Stimulated activated memory B cell treated with anti-CD40 and anti-IgM and Interleukin-4, amounts not matched to agents 10 μg/mL and 1 μg/mL and 100 μg/mL, for 72 hours (primary cell): ENCODE results near the gene NPFFR1.

Experiments
- ATAC-seq: fragments of 150-1000 bp; cut with Tn5 transposase; 2 replicates; pipeline ENCODE4 v1.10.0; 2021
- H3K27ac Mint-ChIP-seq: one replicate; pipeline ENCODE4 v1.8.0; 2022; ENCODE audit warnings: mild to moderate bottlenecking, mixed read lengths
- H3K27me3 Mint-ChIP-seq: one replicate; pipeline ENCODE4 v1.8.0; 2022; ENCODE audit warnings: mixed read lengths
- H3K36me3 Mint-ChIP-seq: one replicate; pipeline ENCODE4 v1.8.0; 2022; ENCODE audit warnings: mixed read lengths
- H3K4me1 Mint-ChIP-seq: one replicate; pipeline ENCODE4 v1.8.0; 2022; ENCODE audit warnings: mixed read lengths
- H3K4me3 Mint-ChIP-seq: one replicate; pipeline ENCODE4 v1.8.0; 2022; ENCODE audit warnings: mild to moderate bottlenecking, moderate library complexity, mixed read lengths
- H3K9me3 Mint-ChIP-seq: one replicate; pipeline ENCODE4 v1.8.0; 2022; ENCODE audit warnings: mixed read lengths

The NPFFR1 gene, protein sequence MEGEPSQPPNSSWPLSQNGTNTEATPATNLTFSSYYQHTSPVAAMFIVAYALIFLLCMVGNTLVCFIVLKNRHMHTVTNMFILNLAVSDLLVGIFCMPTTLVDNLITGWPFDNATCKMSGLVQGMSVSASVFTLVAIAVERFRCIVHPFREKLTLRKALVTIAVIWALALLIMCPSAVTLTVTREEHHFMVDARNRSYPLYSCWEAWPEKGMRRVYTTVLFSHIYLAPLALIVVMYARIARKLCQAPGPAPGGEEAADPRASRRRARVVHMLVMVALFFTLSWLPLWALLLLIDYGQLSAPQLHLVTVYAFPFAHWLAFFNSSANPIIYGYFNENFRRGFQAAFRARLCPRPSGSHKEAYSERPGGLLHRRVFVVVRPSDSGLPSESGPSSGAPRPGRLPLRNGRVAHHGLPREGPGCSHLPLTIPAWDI

DNA sequence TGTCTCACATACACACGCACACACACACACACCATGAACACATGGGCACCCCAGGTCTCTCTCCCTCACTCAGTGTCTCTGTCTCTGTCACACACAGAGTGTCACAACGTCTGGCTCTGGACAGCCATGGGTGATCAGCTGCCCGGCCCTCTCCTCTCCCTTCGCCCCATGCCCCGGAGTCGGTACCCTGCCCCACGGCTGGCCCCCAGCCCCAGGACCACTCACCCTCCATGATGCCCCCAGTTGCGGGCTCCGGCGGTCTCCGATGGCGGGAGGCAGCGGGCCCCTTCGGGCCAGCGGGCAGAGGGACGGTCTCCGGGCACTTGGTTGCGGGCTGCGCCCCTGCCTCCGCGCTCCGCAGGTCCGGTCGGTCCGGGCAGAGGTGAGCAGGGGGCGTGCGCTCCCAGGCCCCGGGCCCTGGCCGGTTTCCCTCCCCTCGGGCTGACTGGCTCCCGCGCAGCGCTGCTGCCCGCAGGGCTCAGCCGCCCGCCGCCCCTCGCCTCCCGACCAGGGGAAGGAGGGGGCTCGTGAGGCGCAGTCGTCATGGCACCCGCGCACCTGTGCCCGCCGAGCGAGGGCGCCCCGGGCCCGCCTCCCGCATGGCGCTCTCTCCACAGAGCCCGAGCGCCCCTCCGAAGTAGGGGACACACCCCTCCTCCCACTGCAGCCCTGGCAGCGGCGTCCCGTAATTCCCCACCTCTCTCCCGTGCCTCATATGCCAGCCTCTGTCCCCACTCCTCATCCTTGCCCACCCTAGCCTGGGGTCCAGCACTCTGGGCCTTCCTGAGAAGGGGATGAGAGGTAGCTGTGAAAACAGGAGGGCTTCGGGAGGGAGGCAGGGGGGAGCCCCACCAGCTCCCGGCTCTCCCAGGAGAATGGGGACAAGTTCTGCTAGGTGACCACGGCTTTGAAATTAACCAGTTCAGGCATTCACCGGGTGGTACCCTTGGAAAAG, at the start of gene NPFFR1:
Gene NPFFR1, minus strand, starts transcription at position 560 of the 955 bp plus-strand sequence. Its CDS starts 328 bp downstream, at position 232.
- Mint-ChIP-seq H3K27ac (no peak within 1 kb of the TSS), H3K4me3 (peak within 1 kb of the TSS; percentile 43), H3K36me3 (no peaks in the 10 kb centered on the region), H3K27me3 (peaks cover 60% of the 10 kb centered on the region), H3K4me1 (peaks cover 5% of the 10 kb centered on the region), H3K9me3 (peaks cover 3% of the 10 kb centered on the region)
- peak; percentile 51 for ATAC-seq

- Mint-ChIP-seq H3K4me3 (no peak overlapping the region), H3K4me1 (peaks cover 29% of the 10 kb centered on the region), H3K36me3 (no peaks in the 10 kb centered on the region), H3K9me3 (no peaks in the 10 kb centered on the region), H3K27me3 (peaks cover 61% of the 10 kb centered on the region), H3K27ac (no peak overlapping the region)
- no peak for ATAC-seq
These were observed 49.5 kb upstream of the NPFFR1 start for GRCh38 chr10:70333268-70333667.

DNA sequence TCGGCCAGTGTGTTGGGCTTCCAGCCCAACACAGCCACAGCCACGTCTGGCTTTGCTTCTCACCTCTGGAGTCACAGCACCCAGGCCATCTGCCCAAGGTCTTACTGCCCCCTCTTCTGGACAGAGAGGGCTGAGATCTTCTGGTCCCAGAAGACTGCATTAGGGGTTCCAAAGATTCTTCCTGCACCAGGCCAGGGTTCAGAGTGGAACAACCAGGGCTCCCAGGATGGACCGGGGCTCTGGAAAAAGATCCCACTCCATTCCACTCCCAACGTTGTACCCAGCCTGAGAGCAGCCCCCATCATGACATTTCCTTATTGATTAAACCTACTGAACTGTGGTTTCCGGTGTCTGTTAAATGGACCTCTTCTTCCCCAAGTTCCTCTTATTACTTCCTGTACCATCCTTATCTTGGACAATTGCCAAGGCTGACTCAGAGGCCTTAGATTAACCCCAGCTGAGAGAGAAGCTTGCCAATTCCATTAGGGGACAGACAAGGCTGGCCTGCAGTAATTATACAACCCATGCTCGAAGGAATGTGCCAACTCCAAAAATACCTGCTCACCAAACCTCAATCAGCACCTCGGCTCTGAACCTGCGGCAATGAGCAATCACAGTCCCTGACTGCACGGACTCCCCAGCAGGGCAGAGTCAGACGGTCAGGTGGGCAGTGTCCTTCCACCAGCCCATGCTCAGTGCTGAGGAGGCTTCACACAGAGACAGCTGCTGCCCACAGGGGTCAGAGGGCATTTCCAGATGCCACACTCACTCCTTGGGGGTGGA, 47.9 kb upstream of the NPFFR1 start:
- Mint-ChIP-seq H3K36me3 (no peaks in the 10 kb centered on the region), H3K27me3 (peaks cover 56% of the 10 kb centered on the region), H3K4me3 (peak overlapping the region; percentile 18), H3K9me3 (no peaks in the 10 kb centered on the region), H3K27ac (peak overlapping the region; percentile 18), H3K4me1 (peaks cover 23% of the 10 kb centered on the region)
- peak; percentile 93 for ATAC-seq

DNA sequence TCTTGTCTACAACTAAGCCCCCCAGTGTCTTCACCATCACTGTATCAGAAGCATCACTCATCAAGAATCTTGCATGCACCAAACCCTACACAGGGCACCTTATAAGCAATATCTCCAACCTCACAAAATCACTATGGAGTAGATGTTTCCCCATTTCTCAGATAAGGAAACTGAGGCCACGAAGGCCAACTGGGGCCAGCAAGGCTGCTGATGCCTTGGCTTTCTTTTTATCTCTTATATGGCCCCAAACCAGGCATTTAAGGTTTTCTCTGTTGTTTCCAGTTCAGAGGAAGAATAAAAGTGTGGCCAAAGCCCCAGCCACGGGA, 47.3 kb upstream of the NPFFR1 start:
- Mint-ChIP-seq H3K9me3 (no peaks in the 10 kb centered on the region), H3K27me3 (peaks cover 56% of the 10 kb centered on the region), H3K27ac (peak overlapping the region; percentile 18), H3K4me1 (peaks cover 23% of the 10 kb centered on the region), H3K4me3 (no peak overlapping the region), H3K36me3 (no peaks in the 10 kb centered on the region)
- ATAC-seq, result no peak

GRCh38 chr10:70330671-70331070, 46.9 kb upstream of the NPFFR1 start:
- no peak for ATAC-seq
- Mint-ChIP-seq H3K27ac (no peak overlapping the region), H3K4me3 (no peak overlapping the region)

DNA sequence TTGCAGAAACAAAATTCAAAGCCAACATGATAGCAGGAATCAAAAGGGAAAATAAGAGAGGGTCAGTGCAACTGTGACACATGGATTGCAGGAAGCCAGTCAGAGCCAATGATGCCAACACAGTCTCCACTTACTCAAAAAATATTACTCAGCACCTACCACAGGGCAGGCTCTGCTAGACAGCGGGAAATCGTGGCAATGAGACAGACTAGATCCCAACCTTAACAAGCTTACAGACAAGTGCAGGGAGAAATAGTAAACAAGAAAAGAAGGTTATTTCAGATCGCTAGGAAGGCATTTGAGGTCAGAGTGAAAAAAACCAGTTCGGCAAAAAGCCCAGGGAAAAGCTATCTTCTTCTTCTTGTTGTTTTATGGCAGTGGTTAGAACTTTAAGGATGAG, 45.2 kb upstream of the NPFFR1 start:
- ATAC-seq, result no peak
- Mint-ChIP-seq H3K36me3 (no peaks in the 10 kb centered on the region), H3K27ac (no peak overlapping the region), H3K9me3 (no peaks in the 10 kb centered on the region), H3K4me3 (no peak overlapping the region), H3K27me3 (peaks cover 46% of the 10 kb centered on the region), H3K4me1 (peaks cover 44% of the 10 kb centered on the region)

More at GRCh38 chr10:70330671-70331070, 46.9 kb upstream of the NPFFR1 start:
- Mint-ChIP-seq H3K9me3 (no peaks in the 10 kb centered on the region), H3K36me3 (no peaks in the 10 kb centered on the region), H3K4me1 (peaks cover 27% of the 10 kb centered on the region), H3K27me3 (peaks cover 56% of the 10 kb centered on the region)

GRCh38 chr10:70328018-70328417, 44.2 kb upstream of the NPFFR1 start:
- peaks cover 53% of the 10 kb centered on the region for H3K4me1 Mint-ChIP-seq
- peaks cover 45% of the 10 kb centered on the region for H3K27me3 Mint-ChIP-seq
- H3K36me3 Mint-ChIP-seq, result no peaks in the 10 kb centered on the region
- no peak for ATAC-seq
- H3K27ac Mint-ChIP-seq, result no peak overlapping the region
- no peak overlapping the region for H3K4me3 Mint-ChIP-seq
- H3K9me3 Mint-ChIP-seq, result no peaks in the 10 kb centered on the region

DNA sequence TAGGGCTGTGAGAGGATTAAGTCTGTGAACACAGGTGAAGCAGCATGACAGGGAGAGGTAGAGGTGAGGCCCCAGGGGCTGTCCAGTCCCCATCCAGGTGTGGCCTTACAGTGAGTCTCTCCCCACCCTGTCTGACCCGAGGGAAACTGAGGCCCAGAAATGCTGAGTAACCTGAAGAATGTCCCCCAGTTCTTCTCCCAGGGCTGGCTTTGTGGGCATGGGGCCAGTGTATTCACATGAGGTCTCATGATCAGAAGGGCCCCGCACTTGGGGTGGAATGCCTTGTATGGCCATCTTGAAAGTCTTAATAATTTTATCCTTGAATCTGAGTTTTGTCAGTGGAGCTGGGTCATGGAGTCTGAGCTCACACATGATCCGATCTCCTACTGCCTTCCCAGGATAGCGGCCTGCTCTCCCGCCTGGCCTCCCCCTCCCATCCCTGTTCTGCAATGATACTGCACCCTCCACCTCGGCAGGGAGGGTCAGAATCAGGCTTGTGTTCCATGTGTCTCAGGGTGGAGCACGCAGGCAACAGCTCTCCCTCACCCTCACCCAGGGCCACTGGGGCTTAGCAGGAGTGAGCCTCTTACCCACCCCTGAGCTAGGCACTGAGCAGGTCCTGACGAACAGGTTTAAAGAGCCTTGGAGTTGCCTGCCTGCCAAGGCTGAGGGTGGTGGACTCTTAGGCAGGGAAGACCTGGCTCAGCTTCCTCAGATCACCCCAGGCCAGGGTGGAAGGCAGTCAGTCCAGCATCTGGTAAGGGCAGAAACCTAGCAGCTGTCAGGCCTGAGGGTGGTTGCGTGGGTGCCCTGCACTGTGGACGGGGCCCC, 41.4 kb upstream of the NPFFR1 start:
- peaks cover 36% of the 10 kb centered on the region for H3K27me3 Mint-ChIP-seq
- peaks cover 38% of the 10 kb centered on the region for H3K4me1 Mint-ChIP-seq
- H3K9me3 Mint-ChIP-seq, result no peaks in the 10 kb centered on the region
- no peak for ATAC-seq
- no peak overlapping the region for H3K27ac Mint-ChIP-seq
- no peak overlapping the region for H3K4me3 Mint-ChIP-seq
- no peaks in the 10 kb centered on the region for H3K36me3 Mint-ChIP-seq

GRCh38 chr10:70324339-70324861, 40.6 kb upstream of the NPFFR1 start:
- H3K4me1 Mint-ChIP-seq, result peaks cover 38% of the 10 kb centered on the region
- H3K27me3 Mint-ChIP-seq, result peaks cover 28% of the 10 kb centered on the region
- peak; percentile 79 for ATAC-seq
- H3K4me3 Mint-ChIP-seq, result no peak overlapping the region
- peak overlapping the region; percentile 47 for H3K27ac Mint-ChIP-seq
- no peaks in the 10 kb centered on the region for H3K36me3 Mint-ChIP-seq
- H3K9me3 Mint-ChIP-seq, result no peaks in the 10 kb centered on the region

- peak; percentile 2 for ATAC-seq
- peaks cover 38% of the 10 kb centered on the region for H3K4me1 Mint-ChIP-seq
These were observed 40.0 kb upstream of the NPFFR1 start for GRCh38 chr10:70323697-70324338.

GRCh38 chr10:70323138-70323696, 39.4 kb upstream of the NPFFR1 start:
- no peaks in the 10 kb centered on the region for H3K9me3 Mint-ChIP-seq
- no peak overlapping the region for H3K4me3 Mint-ChIP-seq

More at GRCh38 chr10:70323697-70324338, 40.0 kb upstream of the NPFFR1 start:
- no peaks in the 10 kb centered on the region for H3K9me3 Mint-ChIP-seq
- peak overlapping the region; percentile 47 for H3K27ac Mint-ChIP-seq
- H3K27me3 Mint-ChIP-seq, result peaks cover 27% of the 10 kb centered on the region
- H3K4me3 Mint-ChIP-seq, result no peak overlapping the region
- H3K36me3 Mint-ChIP-seq, result no peaks in the 10 kb centered on the region

DNA sequence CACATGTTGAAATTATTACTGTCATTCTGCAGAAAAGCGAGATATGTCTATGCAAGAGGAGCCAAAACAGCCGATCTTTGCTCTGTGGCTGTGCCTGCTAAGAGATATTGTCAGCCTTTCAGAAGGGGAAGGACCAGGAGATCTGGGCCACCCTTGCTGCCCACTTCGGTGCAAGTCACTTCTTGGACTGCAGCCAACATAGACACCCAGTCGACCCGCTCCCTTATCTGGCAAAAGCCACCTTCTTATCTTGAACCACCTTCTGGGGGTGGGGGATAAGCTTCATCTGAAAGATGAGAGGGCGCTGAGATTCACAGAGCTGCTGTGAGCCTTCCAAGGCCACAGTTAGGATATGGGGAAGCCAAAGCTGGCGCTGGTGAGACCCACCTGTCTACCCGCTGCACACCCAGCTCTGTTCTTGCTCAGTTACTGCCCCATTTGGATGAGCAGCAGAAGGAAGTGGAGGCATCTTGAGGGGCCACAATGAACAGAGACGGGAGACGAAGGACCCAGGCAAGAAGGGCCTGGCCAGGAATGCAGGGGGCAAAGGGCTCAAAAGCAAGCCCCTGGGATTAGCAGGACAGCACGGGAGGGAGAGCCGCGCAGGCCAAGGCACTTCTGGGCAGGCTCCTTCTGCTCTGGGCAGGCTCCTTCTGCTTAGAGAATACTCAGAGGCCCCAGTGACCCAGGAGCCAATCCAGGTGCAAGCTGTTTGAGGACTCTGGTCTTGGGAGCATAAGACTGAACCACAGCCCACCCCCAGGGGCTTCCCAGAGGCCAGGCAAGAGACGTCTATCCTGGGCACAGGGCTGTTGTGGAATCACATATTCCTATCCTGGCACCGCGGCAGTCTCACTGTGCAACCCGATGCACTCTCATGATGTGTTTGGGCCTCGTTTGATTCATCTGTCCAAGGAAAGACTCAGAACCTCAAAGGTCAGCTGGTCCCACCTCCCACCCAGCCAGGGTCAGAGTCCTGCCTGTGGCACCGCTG, 38.4 kb upstream of the NPFFR1 start:
- H3K36me3 Mint-ChIP-seq, result no peaks in the 10 kb centered on the region
- no peaks in the 10 kb centered on the region for H3K9me3 Mint-ChIP-seq
- H3K27ac Mint-ChIP-seq, result no peak overlapping the region
- ATAC-seq, result no peak
- peaks cover 18% of the 10 kb centered on the region for H3K27me3 Mint-ChIP-seq
- no peak overlapping the region for H3K4me3 Mint-ChIP-seq
- H3K4me1 Mint-ChIP-seq, result peaks cover 48% of the 10 kb centered on the region

More at GRCh38 chr10:70323138-70323696, 39.4 kb upstream of the NPFFR1 start:
- peaks cover 38% of the 10 kb centered on the region for H3K4me1 Mint-ChIP-seq
- H3K36me3 Mint-ChIP-seq, result no peaks in the 10 kb centered on the region
- peak overlapping the region; percentile 47 for H3K27ac Mint-ChIP-seq
- peaks cover 27% of the 10 kb centered on the region for H3K27me3 Mint-ChIP-seq
- no peak for ATAC-seq
